ENCODE measurements around the gene PCGF2.
"Not testable (repeated sequence)": the region's sequence is repeated elsewhere in the genome, so short reads cannot be mapped to it uniquely, and the experiment has no call there.

The PCGF2 gene

DNA sequence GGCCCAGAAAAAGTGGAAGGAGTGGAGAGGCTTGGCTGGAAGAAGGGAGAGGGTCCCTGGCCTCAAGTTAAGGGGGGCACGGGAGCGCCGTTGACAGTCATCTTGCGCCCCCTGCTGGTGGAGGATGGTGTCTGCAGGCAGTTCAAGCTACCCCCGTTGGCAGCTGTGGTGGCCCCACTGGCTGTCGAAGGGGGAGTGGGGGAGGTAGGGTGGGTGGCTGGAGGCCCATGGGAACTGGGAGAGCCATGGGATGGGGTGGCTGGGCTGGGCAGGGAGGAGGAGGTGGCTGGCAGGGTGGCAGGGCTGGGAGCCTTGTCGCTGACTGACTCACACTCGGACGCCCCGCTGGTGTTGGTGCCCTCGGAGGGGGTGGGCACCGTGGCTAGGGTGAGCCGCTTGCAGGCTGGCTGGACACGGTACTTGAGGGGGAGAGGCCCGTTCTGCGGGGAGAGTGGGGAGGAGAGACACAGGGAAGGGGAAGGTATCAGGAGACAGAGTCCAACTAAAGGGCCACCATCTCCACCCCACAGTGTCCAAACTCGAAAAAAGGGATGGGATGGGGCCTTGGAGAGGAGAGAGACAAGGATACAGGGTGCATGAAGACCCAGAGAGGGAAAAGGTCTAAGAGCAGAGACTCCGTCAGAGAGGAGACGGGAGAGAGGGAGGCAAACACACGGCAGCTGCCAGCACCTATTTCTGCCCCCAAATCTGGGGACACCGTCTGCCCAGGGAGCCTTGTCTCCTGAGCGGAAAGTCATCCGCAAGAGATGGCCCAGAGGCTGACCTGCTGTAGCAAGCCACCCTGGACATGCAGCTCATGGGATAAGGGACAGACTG lies 12.8 kb downstream of the PCGF2 start:
- DNase-seq (ENCODE audit: low spot score), result peak; percentile 90

DNA sequence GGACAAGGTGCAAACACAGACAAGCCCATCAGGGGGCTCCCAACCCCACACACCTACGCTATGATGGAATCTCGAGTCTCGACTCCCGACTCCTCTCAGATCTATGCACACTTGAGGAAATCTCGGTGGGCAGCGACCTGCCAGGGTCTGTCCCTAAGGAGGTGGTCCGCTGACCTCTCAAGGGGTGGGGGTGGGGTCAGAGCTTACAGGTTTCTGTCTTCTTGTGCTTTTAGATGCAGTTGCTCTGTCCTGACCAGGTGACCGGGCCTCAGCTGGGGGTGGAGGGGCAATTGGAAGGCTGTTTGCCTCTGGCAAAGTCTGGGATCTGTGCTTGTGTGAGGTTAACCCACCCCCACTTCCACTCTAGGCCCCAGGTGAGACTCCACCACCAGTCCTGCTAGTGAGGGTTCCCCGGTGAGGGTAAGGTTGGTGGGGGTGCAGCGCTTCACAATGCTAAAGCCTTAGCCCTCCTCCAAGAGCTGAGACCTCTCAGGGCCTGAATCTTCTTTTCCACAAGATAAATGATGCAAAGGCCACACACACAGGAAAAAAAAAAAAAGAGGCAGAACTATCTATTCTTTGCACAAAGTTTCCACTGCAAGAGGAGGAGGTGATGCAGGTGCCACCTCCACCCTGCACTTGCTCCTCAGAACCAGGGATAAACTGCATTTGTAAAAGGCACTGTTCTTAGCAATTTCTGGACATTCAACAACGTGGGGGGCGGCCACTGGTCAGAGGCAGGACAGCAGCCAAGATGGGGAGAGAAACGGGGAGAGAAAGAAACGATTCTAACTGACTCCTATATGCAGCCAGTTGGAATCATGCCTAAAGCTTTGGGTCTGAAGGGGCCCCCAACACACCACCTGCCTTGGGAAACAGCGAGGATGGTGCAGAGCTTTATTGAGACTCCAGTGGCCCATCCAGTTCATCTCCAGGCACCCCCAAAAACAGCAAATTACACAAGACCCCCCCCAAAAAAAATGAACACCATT lies 13.9 kb downstream of the PCGF2 start:
- no peak for DNase-seq (ENCODE audit: low spot score)

DNA sequence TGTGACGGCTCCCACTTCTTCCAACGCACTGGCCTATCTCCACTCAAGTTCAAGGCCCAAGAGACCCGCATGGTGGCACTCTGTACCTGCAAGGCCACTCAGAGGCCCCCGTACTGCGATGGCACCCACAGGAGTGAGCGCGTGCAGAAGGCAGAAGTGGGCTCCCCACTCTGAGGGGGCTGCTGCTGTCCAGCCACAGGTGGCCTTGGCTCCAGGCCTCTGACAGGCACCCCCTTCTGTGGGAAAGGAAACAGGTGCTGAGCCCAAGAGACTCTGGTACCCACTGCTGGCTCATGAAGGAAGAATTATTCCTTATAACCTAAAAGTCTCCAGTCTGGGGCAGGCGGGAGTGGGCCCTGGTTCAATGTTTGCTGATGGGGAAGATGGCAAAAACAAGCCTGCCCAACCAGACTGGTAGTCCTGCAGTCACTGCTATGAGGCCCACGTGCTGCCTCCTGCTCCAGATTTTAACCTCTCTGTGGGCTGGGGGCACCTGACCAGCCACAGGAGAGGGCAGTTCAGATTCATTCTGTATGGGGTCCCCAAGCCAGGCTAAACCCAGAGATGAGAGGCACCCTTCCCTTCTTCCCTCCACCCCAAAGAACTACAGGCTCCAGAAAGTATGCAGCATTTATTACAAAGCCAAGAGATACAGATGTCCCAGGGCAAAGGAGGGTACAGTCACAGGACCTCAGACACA lies 14.7 kb downstream of the PCGF2 start:
- DNase-seq (ENCODE audit: low spot score), result no peak

DNA sequence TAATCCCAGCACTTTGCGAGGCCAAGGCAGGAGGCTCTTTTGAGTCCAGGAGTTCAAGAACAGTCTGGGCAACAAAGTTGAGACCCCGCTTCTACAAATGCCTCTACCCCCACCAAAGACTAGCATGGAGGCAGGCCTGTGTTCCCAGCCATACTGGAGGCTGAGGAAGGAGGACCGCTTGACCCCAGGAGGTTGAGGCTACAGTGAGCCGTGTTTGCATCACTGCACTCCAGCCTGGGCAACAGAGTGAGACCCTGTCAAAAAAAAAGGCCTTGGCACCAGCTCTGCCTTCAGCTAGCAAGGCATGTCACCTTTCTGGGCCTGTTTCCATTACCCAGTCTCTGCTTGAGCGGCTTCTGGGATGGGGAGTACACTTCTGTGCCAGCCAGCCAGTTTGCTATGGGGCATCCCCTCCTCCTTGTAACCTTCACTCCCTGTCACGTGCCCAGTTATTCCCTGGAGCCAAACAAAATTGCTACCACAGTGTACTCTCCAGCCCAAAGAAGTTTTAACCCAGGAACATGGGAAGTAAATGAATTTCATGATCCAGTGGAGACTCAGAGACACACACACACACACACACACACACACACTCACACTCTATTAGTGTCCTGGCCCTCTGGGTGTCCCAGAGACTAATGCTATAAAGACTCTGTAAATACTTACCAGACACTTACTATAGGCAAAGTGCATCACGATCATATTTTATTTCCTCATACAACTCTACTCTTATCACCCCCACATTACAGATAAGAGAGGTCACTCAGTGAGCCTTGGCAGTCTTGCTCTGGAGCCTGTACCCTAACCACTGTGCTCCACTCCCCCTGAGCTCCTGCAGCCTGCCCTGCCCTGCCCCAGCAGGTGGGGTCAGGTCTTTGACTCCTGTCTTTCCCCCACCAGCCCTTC lies 15.5 kb downstream of the PCGF2 start:
- no peak for DNase-seq (ENCODE audit: low spot score)

DNA sequence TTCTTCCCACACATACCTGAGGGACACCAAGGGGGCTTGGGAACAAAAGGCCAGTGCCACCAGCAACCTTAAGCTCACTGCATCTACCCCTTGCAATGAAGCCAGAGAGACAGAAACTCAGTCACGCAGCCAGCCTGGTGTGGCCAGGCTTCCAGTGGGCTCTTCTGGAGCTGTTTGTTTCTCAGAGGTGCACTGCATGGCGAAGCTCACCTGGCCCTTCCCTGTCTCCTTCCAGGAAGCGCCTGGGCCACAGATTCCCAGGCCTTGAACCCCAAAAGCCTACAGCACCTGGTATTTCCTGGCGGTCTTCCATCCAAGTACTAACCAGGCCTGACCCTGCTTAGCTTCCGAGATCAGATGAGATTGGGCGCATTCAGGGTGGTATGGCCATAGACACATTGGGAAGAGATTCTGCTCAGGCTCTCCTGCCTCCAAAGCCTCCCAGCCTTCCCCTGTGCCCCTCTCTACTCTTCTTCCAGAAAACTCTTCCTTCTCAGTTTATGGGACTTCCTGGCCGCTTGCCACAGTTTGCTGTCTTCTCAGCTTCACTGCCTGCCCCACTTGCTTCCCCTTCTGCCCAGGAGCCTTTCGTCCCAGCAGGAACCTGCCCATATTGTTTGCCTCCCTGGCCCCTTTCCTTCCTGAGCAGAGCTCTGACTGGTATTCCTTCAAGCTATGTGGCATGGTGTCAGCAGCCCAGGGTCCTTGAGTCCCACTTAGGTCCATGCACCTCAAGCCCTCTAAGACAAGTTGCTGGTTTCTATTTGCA lies 16.4 kb downstream of the PCGF2 start:
- DNase-seq (ENCODE audit: low spot score), result no peak

DNA sequence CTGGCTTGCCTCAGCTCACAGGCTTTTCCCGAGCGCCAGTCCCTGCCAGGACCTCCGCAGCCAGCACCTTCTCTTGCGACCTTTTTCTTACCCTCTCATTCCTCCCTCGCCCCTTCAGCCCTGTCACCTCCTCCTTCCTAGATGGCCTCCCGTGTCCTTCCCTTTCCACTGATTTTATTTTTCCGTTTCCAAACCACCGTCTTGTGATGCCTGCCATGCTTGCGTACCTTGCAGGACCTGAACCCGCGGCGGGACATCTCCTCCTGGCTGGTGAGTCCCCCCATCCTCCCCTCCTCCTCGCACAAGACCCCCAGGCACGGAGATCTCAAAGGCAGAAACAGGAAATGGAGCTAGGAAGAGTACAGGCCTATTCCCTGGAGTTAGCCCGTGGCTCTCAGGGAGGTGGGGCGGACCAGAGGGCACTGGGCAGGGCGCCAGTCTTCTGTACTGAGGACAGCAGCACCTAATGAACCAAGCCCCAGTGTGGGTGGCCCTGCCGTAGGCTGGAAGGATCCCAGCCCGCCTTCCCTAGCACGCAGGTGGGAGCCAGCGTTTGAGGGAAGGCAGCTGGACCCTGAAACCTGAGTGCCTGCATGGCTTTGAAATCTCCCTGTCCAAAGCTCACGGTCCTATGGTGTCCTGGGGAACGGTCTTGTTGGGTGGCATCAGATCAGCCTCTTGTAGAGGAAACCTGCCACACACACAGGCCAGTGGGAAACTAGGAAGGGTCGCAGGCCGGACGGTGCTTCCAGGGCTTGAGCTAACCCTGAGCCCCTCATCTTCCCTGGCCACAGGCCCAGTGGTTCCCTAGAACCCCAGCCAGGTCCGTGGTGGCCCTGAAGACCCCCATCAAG lies 17.4 kb downstream of the PCGF2 start:
- DNase-seq (ENCODE audit: low spot score), result no peak

DNA sequence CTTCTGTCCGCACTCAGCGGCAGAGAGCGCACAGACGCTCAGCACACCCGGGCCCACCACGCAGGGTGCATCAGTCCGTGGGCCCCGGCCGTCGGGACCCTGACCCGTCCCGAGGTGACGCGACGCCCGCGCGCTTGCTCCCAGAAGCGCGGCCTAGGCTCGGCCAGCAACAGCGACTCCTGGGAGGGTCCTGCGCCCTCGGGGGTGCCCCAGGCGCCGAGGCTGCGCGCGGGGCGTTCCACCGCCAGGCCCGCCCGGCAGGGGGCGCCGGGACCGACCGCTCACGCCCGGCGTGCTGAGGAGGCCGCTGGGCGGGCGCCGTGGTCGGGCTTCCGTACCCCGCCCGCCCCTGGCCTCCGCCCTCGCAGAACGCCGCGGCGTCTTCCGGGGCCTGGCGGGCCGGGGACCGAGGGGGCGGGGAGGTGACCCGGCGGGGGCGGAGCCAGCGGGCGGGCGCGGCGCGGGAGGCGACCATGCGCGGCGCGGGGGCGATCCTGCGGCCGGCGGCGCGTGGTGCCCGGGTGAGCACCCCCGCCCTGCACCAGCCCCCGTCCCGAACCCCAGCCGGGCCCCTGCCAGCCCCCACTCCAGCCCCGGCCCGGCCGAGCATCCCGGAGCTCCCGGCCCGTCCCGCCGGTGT lies 18.1 kb downstream of the PCGF2 start, which contains the start of gene CISD3:
Gene CISD3 (plus strand): TSS at position 456 of the 640 bp plus-strand sequence. CDS start 18 bp downstream, at position 474.
- peak; percentile 91 for DNase-seq (ENCODE audit: low spot score)

DNA sequence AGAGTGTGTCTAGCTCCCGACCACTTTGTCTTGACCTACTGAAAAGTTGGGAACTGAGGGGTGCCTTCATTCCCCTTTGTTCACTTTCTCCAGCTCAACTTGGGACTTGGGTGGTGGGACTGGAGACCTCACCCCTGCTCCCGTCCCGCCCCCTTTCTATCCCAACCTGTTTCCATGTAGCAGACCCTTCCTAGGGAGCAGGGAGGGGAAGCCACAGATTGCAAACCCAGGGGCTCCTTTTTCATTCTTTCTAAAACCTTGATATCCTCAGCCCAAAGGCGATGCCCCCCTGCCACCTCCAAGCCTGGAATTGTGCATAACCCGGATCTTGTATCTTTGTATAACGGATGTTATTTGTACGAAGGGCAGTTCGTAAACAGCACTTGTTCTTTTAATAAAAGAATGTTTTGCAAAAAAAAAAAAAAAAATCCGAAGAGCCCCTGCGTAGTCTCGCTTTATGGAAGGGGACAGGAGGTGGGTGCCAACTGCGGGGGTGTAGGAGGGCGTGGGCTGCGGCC lies 18.7 kb downstream of the PCGF2 start:
- no peak for DNase-seq (ENCODE audit: low spot score)

DNA sequence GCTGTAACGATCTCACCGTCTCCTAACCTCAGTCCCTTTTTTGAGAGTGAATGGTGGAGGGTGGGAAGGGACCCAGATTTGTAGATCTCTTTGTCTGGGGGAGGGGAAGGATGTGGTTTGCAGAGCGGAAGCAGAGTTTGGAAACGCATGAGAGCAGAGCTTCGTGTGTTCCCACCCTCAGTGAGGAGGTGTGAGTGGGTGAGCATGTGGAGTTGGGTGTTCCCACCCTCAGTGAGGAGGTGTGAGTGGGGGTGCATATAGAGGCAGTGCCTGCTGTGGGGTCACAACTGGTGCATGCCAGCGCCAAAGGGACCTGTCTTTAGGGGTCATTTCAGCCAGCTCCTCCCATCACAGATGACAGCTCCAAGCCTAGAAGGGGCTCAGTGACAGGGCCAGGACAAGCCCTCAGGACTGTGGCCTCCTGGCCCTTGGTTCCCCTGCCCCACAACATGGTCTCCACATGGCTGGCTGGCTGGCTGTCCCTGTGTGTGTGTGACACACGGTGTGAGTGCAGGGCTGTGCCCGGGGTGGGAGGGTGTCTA lies 19.8 kb downstream of the PCGF2 start:
- no peak for DNase-seq (ENCODE audit: low spot score)

DNA sequence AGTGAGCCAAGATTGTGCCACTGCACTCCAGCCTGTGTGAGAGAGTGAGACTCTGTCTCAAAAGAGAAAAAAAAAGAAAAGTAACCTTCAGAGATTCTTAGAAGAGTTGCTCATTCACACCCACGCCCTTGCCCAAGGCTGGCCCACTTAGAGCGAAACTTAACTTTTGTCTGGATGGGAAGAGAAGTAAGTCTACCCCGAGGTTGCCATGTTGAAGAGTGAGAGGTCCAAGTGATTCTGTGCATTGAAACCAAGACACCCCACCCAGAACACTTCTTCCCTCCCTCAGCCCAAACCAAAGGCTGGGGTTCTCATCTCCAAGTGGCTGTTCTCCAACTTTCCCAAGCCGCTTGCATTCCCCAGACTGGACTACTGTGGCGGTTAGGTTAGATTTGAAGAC lies 20.4 kb downstream of the PCGF2 start:
- no peak for DNase-seq (ENCODE audit: low spot score)

DNA sequence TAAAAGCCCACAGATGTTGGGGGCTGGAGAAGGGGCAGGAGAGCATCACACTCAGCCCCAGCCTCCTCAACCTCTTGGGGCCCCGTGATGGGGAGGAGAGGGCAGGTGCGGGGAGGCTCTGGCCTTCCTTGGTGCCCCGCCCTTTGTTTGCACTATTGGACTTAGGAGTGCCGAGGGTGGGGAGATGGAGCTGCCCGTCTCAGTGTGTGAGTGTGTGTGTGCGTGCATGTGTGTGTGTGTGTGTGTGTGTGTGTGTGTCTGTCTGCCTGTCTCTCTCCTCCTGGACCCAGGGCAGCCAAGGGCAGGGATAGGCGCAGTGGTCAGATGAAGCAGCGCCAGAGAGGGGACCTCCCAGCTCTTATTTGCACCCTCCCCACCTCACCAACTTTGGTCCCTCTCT lies 22.0 kb downstream of the PCGF2 start:
- not testable (repeated sequence) for DNase-seq (ENCODE audit: low spot score)

DNA sequence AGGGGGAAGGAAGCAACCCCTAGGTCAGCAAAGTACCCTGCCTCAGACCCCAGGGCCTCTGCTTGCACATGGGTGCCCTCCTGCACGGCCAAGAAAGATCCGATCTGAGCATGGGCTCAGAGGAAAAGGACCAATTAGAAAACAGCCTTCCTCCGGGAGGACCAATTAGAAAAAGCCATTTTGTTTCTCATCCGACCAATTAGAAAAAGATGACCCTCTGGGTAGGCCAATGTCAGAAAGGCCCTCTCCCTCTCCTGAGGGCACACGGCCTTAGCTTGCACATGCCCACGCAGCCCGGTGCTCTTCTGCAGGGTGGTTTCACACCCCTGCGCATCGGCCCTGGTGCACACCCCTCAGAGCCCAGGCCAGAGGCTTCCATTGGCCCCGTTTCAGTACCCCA lies 23.1 kb downstream of the PCGF2 start:
- no peak for DNase-seq (ENCODE audit: low spot score)

DNA sequence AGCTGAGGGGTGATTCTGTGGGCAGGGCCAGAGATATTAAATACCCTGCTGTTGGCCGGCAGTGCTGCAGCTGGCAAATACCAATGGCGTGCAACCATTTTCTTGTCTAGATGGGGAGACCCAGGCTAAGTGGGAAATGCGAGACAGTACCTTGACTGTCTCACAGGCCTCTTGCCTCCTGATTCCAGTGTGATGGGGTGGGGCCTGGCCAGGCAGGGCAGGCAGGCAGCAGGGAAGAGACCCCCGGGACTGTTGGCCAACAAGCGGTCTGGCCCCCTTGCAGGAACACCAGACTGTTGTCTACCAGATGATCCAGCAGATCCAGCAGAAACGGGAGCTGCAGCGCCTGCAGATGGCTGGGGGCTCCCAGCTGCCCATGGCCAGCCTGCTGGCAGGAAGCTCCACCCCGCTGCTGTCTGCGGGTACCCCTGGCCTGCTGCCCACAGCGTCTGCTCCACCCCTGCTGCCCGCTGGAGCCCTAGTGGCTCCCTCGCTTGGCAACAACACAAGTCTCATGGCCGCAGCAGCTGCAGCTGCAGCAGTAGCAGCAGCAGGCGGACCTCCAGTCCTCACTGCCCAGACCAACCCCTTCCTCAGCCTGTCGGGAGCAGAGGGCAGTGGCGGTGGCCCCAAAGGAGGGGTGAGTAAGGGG lies 23.7 kb downstream of the PCGF2 start:
- DNase-seq (ENCODE audit: low spot score), result no peak

DNA sequence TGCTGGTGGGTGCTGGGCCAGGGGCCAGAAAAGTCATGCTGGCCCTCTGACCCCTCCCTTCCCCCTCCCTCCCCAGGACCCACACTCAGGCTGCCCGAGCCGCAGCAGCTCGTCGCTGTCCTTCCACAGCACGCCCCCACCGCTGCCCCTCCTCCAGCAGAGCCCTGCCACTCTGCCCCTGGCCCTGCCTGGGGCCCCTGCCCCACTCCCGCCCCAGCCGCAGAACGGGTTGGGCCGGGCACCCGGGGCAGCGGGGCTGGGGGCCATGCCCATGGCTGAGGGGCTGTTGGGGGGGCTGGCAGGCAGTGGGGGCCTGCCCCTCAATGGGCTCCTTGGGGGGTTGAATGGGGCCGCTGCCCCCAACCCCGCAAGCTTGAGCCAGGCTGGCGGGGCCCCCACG lies 26.3 kb downstream of the PCGF2 start:
- DNase-seq (ENCODE audit: low spot score), result no peak

DNA sequence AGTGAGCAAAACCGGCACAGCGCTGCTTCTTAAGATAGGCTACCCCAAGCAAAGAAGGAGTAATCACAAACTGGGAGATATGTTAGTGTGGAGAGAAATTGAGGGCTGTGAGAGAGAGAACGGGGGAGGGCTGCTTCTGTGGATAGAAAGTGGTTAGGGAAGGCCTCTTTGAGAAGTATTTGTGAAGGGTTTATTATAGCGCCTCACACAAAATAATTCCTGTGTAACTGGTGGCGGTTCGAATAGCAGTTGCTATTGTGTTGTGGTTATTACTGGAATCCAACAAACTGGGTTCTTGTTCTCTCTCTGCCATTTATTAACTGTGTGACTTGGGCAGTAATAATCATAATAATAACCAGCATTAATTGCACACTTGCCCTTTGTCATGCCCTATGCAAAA lies 27.2 kb downstream of the PCGF2 start:
- DNase-seq (ENCODE audit: low spot score), result no peak

DNA sequence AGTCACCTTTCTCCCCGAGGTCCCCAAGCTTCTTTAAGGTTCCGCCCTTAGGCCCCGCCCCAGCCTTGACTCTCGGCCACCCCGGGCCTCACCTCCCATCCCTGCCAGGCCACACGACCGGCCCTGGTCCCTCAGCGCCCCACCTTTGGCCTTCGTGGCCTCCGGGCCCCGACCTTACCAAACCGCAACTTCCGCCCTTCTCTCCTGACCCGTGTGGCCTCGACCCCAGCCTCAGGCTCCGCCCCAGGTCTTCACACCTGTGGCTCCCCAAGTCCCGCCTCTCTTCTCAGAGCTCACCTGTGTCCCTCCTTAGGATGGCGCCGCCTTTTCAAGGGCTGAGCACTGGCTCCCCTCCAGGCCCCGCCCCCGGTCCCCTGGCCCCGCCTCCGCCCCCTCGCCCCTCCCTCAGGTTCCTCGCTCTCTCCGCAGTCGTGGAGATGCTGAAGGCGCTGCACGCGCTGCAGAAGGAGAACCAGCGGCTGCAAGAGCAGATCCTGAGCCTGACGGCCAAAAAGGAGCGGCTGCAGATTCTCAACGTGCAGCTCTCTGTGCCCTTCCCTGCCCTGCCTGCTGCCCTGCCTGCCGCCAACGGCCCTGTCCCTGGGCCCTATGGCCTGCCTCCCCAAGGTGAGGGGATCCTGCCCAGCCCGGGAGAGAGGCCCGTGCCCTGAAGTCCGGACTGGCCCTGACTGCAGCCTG lies 28.0 kb downstream of the PCGF2 start:
- peak; percentile 86 for DNase-seq (ENCODE audit: low spot score)

DNA sequence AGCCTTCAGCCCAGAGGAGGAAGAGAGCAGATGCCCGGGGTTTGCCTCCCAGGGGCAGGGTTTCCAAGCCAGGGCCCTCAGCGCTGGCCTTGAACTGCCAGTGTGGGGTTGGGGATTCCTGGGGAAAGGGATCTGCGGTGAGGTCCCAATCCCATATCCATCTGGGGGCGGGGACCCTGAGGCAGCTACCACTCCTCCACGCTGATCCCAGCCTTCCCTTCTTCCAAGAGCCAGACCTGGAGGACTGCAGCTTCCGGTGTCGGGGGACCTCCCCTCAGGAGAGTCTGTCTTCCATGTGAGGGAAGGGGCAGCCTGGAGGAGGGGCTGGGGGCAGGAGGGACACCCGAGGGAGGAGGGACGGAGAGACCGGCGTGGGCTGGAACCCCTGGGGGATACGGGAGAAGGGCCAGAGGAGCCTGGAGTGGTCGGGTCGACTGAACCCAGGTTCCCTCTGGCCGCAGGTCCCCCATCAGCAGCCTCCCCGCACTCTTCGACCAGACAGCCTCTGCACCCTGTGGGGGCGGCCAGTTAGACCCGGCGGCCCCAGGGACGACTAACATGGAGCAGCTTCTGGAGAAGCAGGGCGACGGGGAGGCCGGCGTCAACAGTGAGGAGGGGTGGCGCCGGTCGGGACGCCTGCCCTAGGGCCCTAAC lies 28.7 kb downstream of the PCGF2 start:
- peak; percentile 68 for DNase-seq (ENCODE audit: low spot score)
